ENCODE measurements around the gene COQ10A. TPM values are rescaled to one million over a fixed set of nuclear protein-coding genes. Genes with fewer than 3 reads are reported as not detected.

COQ10A gene
- total RNA-seq, 4 donors from 2014 or later = 14.0 to 26.1 (median 22.8) TPM

Other genes starting within 250 kb of the COQ10A start
- 1 to 10 TPM; 3.8 to 9.6 (median 6.4) TPM for gene IKZF4, start 245.9 kb upstream of the COQ10A start, total RNA-seq
- 1,000 to 10,000 TPM in 2 of 4 donors, 100 to 1,000 TPM in 2; 308 to 1,324 (median 859) TPM for gene RPS26, start 225.0 kb upstream of the COQ10A start, total RNA-seq
- 100 to 1,000 TPM in 2 of 4 donors, 10 to 100 TPM in 2; 90.6 to 165 (median 99.8) TPM for gene ERBB3, start 186.8 kb upstream of the COQ10A start, total RNA-seq
- gene PA2G4, start 162.4 kb upstream of the COQ10A start, total RNA-seq = 100 to 1,000 TPM in 1 of 4 donors, 10 to 100 TPM in 3; 79.6 to 104 (median 93.5) TPM
- gene RPL41, start 150.3 kb upstream of the COQ10A start, total RNA-seq = 1,000 to 10,000 TPM; 2,638 to 4,802 (median 2,805) TPM
- gene ZC3H10, start 148.7 kb upstream of the COQ10A start, total RNA-seq = 1 to 10 TPM; 2.9 to 5.1 (median 4.8) TPM
- 100 to 1,000 TPM in 3 of 4 donors, 10 to 100 TPM in 1; 91.2 to 235 (median 210) TPM for gene ESYT1, start 138.7 kb upstream of the COQ10A start, total RNA-seq
- 10 to 100 TPM; 43.5 to 80.4 (median 59.1) TPM for gene MYL6B, start 114.4 kb upstream of the COQ10A start, total RNA-seq
- 1,000 to 10,000 TPM; 1,194 to 1,879 (median 1,515) TPM for gene MYL6, start 108.6 kb upstream of the COQ10A start, total RNA-seq
- gene SMARCC2, start 77.5 kb upstream of the COQ10A start, total RNA-seq = 100 to 1,000 TPM; 104 to 139 (median 117) TPM
- gene RNF41, start 45.0 kb upstream of the COQ10A start, total RNA-seq = 10 to 100 TPM; 50.0 to 81.6 (median 62.0) TPM
- gene NABP2, start 42.6 kb upstream of the COQ10A start, total RNA-seq = 10 to 100 TPM; 15.1 to 41.7 (median 24.6) TPM
- gene SLC39A5, start 36.9 kb upstream of the COQ10A start, total RNA-seq = 1 to 10 TPM in 1 of 4 donors, not detected in 3; 1.5 TPM
- 10 to 100 TPM; 14.6 to 42.4 (median 23.9) TPM for gene ANKRD52, start 8.6 kb upstream of the COQ10A start, total RNA-seq
- gene CS, start 33.4 kb downstream of the COQ10A start, total RNA-seq = 100 to 1,000 TPM in 1 of 4 donors, 10 to 100 TPM in 3; 63.7 to 112 (median 84.2) TPM
- 100 to 1,000 TPM in 2 of 4 donors, 10 to 100 TPM in 2; 94.9 to 141 (median 109) TPM for gene CNPY2, start 49.0 kb downstream of the COQ10A start, total RNA-seq
- 10 to 100 TPM; 50.1 to 69.8 (median 63.5) TPM for gene PAN2, start 67.1 kb downstream of the COQ10A start, total RNA-seq
- gene IL23A, start 71.9 kb downstream of the COQ10A start, total RNA-seq = not detected
- 100 to 1,000 TPM; 163 to 296 (median 239) TPM for gene STAT2, start 93.2 kb downstream of the COQ10A start, total RNA-seq
- gene APOF, start 95.9 kb downstream of the COQ10A start, total RNA-seq = not detected
- 1 to 10 TPM; 3.6 to 5.1 (median 4.2) TPM for gene TIMELESS, start 182.5 kb downstream of the COQ10A start, total RNA-seq
- not detected for gene MIP, start 187.7 kb downstream of the COQ10A start, total RNA-seq
- gene SPRYD4, start 201.6 kb downstream of the COQ10A start, total RNA-seq = 1 to 10 TPM; 2.4 to 3.1 (median 2.8) TPM
- 1 to 10 TPM in 3 of 4 donors, not detected in 1; 2.1 to 3.1 (median 2.1) TPM for gene GLS2, start 221.2 kb downstream of the COQ10A start, total RNA-seq

All from tibial nerve (tissue), 4 donors.